NT2/D1 (cell line): ENCODE measurements around the gene CTNNA2.

Experiments used
- SUZ12 ChIP-seq: IDR thresholded peaks from 2 replicates; pipeline ENCODE4 v1.6.1; 2011; ENCODE audit not compliant: insufficient read length, insufficient read depth; ENCODE audit errors: extremely low read depth
- ZNF274 ChIP-seq: IDR thresholded peaks from 2 replicates; pipeline ENCODE4 v1.6.1; 2011; ENCODE audit warnings: mild to moderate bottlenecking, low read depth, low read length

DNA sequence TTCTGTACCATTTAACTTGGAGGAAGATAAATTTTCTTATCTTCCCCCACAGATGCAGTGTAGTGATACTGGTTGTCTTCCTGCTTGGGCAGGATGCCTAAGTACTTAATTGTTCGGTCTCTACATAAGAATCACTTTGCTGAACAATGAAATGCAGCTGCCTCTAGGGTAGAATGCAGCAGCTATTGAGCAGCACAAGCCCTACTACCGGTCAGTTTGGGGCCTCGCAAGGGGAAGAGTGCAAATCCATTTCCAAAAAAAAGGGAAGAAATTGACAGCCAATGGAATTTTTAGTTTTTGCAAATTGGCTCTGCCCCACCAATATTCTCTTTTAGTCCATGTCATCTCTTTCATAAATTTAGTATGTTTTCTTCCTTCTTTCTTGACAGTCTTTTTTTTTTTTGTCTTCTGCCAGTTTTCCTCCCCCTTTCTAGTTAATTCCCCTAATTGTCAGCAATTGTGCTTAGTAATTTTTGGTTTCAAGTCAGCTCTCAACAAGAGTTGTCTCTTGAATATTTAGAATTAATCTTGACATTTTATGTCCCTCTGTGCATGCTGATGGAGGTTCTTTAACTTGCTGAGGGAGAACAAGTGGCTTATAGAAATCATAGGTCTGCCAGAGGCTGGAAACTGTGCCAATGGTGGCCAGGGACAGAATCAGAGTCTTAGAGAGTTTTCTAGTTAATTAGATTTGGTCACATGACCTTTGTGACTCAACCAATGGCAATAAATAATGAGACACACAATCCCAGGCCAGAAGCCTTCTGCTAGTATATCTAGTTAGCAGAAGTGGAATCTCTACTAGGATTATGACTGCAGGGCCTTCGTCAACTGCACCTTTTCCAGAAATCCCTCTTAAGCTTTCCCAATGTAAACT lies 270.0 kb downstream of the CTNNA2 start:
- no peak for TF ChIP-seq SUZ12
- TF ChIP-seq ZNF274 = no peak
